Measurements from ENCODE around the gene SERPINB1. TPM values are rescaled to one million over a fixed set of nuclear protein-coding genes. Genes with fewer than 3 reads are reported as not detected.

Gene SERPINB1
- total RNA-seq, 2 experiments from 2014 or later, result 1.2 to 3.5 TPM

- Histone ChIP-seq H3K4me3 (ENCODE audit: low read depth, low read length, poor library complexity, severe bottlenecking) (no peak overlapping the region), H3K9me2 (ENCODE audit: insufficient read depth, low read length) (no peaks in the 10 kb centered on the region), H2AFZ (ENCODE audit: low read length) (no peak overlapping the region), H3K4me2 (ENCODE audit: low read length) (no peak overlapping the region), H3K4me1 (ENCODE audit: insufficient read depth, low read length, poor library complexity, severe bottlenecking) (no peaks in the 10 kb centered on the region), H3K9me3 (ENCODE audit: low read length) (peaks cover 28% of the 10 kb centered on the region), H3K79me2 (ENCODE audit: insufficient read depth, low read depth, low read length) (no peaks in the 10 kb centered on the region), H3K27ac (ENCODE audit: low read depth, low read length, poor library complexity, severe bottlenecking) (no peak overlapping the region), H3K36me3 (ENCODE audit: insufficient read depth, low read length) (no peaks in the 10 kb centered on the region), H4K20me1 (ENCODE audit: insufficient read depth, low read length) (no peaks in the 10 kb centered on the region)
- TF ChIP-seq CTCF (conservative IDR thresholded peaks at IDR 0.05; ENCODE audit: low read length) (no peak), EZH2phosphoT487 (IDR thresholded peaks at IDR 0.05; ENCODE audit: borderline replicate concordance, low read depth, low read length) (no peak)
- DNase-seq (ENCODE audit: low spot score), result no peak
- intact Hi-C loops (cut with micrococcal nuclease; ENCODE audit: unreplicated experiment), result no loop called here
- no TSS peak for BruUV-seq (replicated peaks)
- POLR2A ChIA-PET, result no interaction called here
- CTCF ChIA-PET (ENCODE audit: unreplicated experiment), result no interaction called here
These were observed 21.7 kb downstream of the SERPINB1 start for GRCh38 chr6:2819978-2820377.

DNA sequence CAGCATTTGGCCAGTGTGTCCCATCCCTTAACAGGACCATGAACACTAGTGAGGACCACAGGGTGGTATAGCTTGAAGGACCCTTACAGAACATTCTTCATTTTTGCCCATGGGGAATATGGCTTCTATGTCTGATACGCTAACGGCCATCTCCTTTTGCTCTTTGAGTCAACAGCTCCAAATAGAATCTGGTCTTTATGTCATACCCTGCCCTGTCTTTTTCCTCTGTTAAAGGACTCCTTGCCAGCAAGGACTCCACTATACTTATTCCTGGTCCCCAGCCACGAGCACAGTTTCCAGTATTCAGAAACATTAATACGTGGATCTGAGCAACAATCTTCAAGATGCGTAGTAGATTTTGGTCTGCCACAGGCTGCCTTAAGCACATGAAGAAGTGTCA is 22.5 kb downstream of the SERPINB1 start:
- H4K20me1 ChIP-seq (ENCODE audit: insufficient read depth, low read length), result no peaks in the 10 kb centered on the region
- no peak overlapping the region for H2AFZ ChIP-seq (ENCODE audit: low read length)
- no TSS peak for BruUV-seq (replicated peaks)
- intact Hi-C loops (cut with micrococcal nuclease; ENCODE audit: unreplicated experiment), result no loop called here
- ChIA-PET CTCF (ENCODE audit: unreplicated experiment) (no interaction called here), POLR2A (interaction anchor here (1.0 kb wide), 1 partner anchor 10 kb away, joined by 4 read pairs; no protein-coding TSS in a partner anchor)
- TF ChIP-seq CTCF (conservative IDR thresholded peaks at IDR 0.05; ENCODE audit: low read length), result no peak
- no peak for TF ChIP-seq EZH2phosphoT487 (IDR thresholded peaks at IDR 0.05; ENCODE audit: borderline replicate concordance, low read depth, low read length)
- H3K4me3 ChIP-seq (ENCODE audit: low read depth, low read length, poor library complexity, severe bottlenecking), result no peak overlapping the region
- no peaks in the 10 kb centered on the region for H3K36me3 ChIP-seq (ENCODE audit: insufficient read depth, low read length)
- no peaks in the 10 kb centered on the region for H3K4me1 ChIP-seq (ENCODE audit: insufficient read depth, low read length, poor library complexity, severe bottlenecking)
- no peaks in the 10 kb centered on the region for H3K79me2 ChIP-seq (ENCODE audit: insufficient read depth, low read depth, low read length)
- H3K27ac ChIP-seq (ENCODE audit: low read depth, low read length, poor library complexity, severe bottlenecking), result no peak overlapping the region
- no peak for DNase-seq (ENCODE audit: low spot score)
- peaks cover 28% of the 10 kb centered on the region for H3K9me3 ChIP-seq (ENCODE audit: low read length)
- H3K9me2 ChIP-seq (ENCODE audit: insufficient read depth, low read length), result no peaks in the 10 kb centered on the region
- H3K4me2 ChIP-seq (ENCODE audit: low read length), result no peak overlapping the region

GRCh38 chr6:2818593-2818992 is 23.1 kb downstream of the SERPINB1 start:
- intact Hi-C loops (cut with micrococcal nuclease; ENCODE audit: unreplicated experiment), result no loop called here
- no TSS peak for BruUV-seq (replicated peaks)
- ChIA-PET CTCF (ENCODE audit: unreplicated experiment) (no interaction called here), POLR2A (interaction anchor here (1.0 kb wide), 1 partner anchor 11 kb away, joined by 4 read pairs; no protein-coding TSS in a partner anchor)
- H3K9me2 ChIP-seq (ENCODE audit: insufficient read depth, low read length), result no peaks in the 10 kb centered on the region
- H2AFZ ChIP-seq (ENCODE audit: low read length), result no peak overlapping the region
- H3K4me1 ChIP-seq (ENCODE audit: insufficient read depth, low read length, poor library complexity, severe bottlenecking), result no peaks in the 10 kb centered on the region
- no peak overlapping the region for H3K4me3 ChIP-seq (ENCODE audit: low read depth, low read length, poor library complexity, severe bottlenecking)
- H3K27ac ChIP-seq (ENCODE audit: low read depth, low read length, poor library complexity, severe bottlenecking), result no peak overlapping the region
- no peaks in the 10 kb centered on the region for H4K20me1 ChIP-seq (ENCODE audit: insufficient read depth, low read length)
- no peak for TF ChIP-seq CTCF (conservative IDR thresholded peaks at IDR 0.05; ENCODE audit: low read length)
- H3K4me2 ChIP-seq (ENCODE audit: low read length), result no peak overlapping the region
- no peak for DNase-seq (ENCODE audit: low spot score)
- H3K79me2 ChIP-seq (ENCODE audit: insufficient read depth, low read depth, low read length), result no peaks in the 10 kb centered on the region
- H3K9me3 ChIP-seq (ENCODE audit: low read length), result peaks cover 28% of the 10 kb centered on the region
- H3K36me3 ChIP-seq (ENCODE audit: insufficient read depth, low read length), result no peaks in the 10 kb centered on the region
